ENCODE results near the gene PNLIPRP1. TPM values are rescaled to one million over a fixed set of nuclear protein-coding genes. Genes with fewer than 3 reads are reported as not detected.

PNLIPRP1 gene
- total and polyA plus RNA-seq, 3 donors from 2014 or later: 0.33 TPM; not detected in 2

- Histone ChIP-seq H3K36me3 (ENCODE audit: low read depth, missing control alignments) (no peaks in the 10 kb centered on the region), H3K4me3 (no peak overlapping the region), H3K9me3 (no peaks in the 10 kb centered on the region), H3K4me1 (no peaks in the 10 kb centered on the region), H3K27me3 (no peaks in the 10 kb centered on the region), H3K27ac (no peak overlapping the region)
- no peak for DNase-seq
- 65 to 67% methylated on average over 2 to 4 of the region's 4 CpGs for WGBS, 2 donors
- intact Hi-C loops (cut with DNase I; ENCODE audit: low total_unique reads): no loop called here
- no peak for TF ChIP-seq POLR2A (IDR thresholded peaks at IDR 0.05)
- peak in 1 of 3 experiments; percentile 38 for TF ChIP-seq CTCF (IDR thresholded peaks at IDR 0.05)
These were observed 64.1 kb downstream of the PNLIPRP1 start for GRCh38 chr10:116654816-116655215.

GRCh38 chr10:116655568-116655967, 64.8 kb downstream of the PNLIPRP1 start:
- Histone ChIP-seq H3K9me3 (no peaks in the 10 kb centered on the region), H3K4me1 (no peaks in the 10 kb centered on the region), H3K27me3 (no peaks in the 10 kb centered on the region), H3K36me3 (ENCODE audit: low read depth, missing control alignments) (no peaks in the 10 kb centered on the region), H3K4me3 (no peak overlapping the region), H3K27ac (no peak overlapping the region)
- 82 to 90% methylated on average over 2 of the region's 2 CpGs for WGBS, 2 donors
- intact Hi-C loops (cut with DNase I; ENCODE audit: low total_unique reads): no loop called here
- DNase-seq: no peak
- TF ChIP-seq POLR2A (IDR thresholded peaks at IDR 0.05) (no peak), CTCF (IDR thresholded peaks at IDR 0.05) (no peak)

GRCh38 chr10:116656044-116656443, 65.3 kb downstream of the PNLIPRP1 start:
- Histone ChIP-seq H3K27me3 (no peaks in the 10 kb centered on the region), H3K4me1 (peaks cover 3% of the 10 kb centered on the region), H3K4me3 (no peak overlapping the region), H3K9me3 (no peaks in the 10 kb centered on the region), H3K27ac (no peak overlapping the region), H3K36me3 (ENCODE audit: low read depth, missing control alignments) (no peaks in the 10 kb centered on the region)
- intact Hi-C loops (cut with DNase I; ENCODE audit: low total_unique reads): no loop called here
- 77 to 84% methylated on average over 4 of the region's 4 CpGs for WGBS, 2 donors
- TF ChIP-seq CTCF (IDR thresholded peaks at IDR 0.05): no peak
- TF ChIP-seq POLR2A (IDR thresholded peaks at IDR 0.05): no peak
- DNase-seq: no peak

GRCh38 chr10:116657863-116658551, 67.2 kb downstream of the PNLIPRP1 start:
- DNase-seq: no peak
- Histone ChIP-seq H3K4me3 (no peak overlapping the region), H3K36me3 (ENCODE audit: low read depth, missing control alignments) (no peaks in the 10 kb centered on the region), H3K27me3 (no peaks in the 10 kb centered on the region), H3K4me1 (peaks cover 6% of the 10 kb centered on the region), H3K27ac (no peak overlapping the region), H3K9me3 (no peaks in the 10 kb centered on the region)
- TF ChIP-seq CTCF (IDR thresholded peaks at IDR 0.05) (no peak), POLR2A (IDR thresholded peaks at IDR 0.05) (no peak)
- intact Hi-C loops (cut with DNase I; ENCODE audit: low total_unique reads): no loop called here
- WGBS, 2 donors: 89 to 93% methylated on average over 5 of the region's 5 CpGs

Other genes starting within 250 kb of the PNLIPRP1 start
- not detected for gene PNLIPRP3, start 163.1 kb upstream of the PNLIPRP1 start, total RNA-seq
- not detected for gene PNLIPRP3, start 163.1 kb upstream of the PNLIPRP1 start, polyA plus RNA-seq (ENCODE audit: insufficient read depth, low read depth, low replicate concordance)
- gene PNLIP, start 45.0 kb upstream of the PNLIPRP1 start, total RNA-seq: under 1 TPM in 1 of 2 donors, not detected in 1; 0.74 TPM
- not detected for gene PNLIP, start 45.0 kb upstream of the PNLIPRP1 start, polyA plus RNA-seq (ENCODE audit: insufficient read depth, low read depth, low replicate concordance)
- gene PNLIPRP2, start 30.0 kb downstream of the PNLIPRP1 start, total RNA-seq: under 1 TPM in 1 of 2 donors, not detected in 1; 0.31 TPM
- 0.61 TPM for gene PNLIPRP2, start 30.0 kb downstream of the PNLIPRP1 start, polyA plus RNA-seq (ENCODE audit: insufficient read depth, low read depth, low replicate concordance)
- 10 to 100 TPM; 28.4 to 34.6 TPM for gene HSPA12A, start 151.6 kb downstream of the PNLIPRP1 start, total RNA-seq
- gene HSPA12A, start 151.6 kb downstream of the PNLIPRP1 start, polyA plus RNA-seq (ENCODE audit: insufficient read depth, low read depth, low replicate concordance): 20.9 TPM